Right lobe of liver (tissue), 6 donors: ENCODE data around the gene SH3RF3. TPM values are rescaled to one million over a fixed set of nuclear protein-coding genes. Genes with fewer than 3 reads are reported as not detected.
A peak's percentile ranks its signal among the peaks of the same experiment; 100 is the strongest.

Experiments used
- ATAC-seq, 4 donors: fragments of 200-7000 bp; cut with Tn5 transposase; one replicate each; pipeline ENCODE4 v1.9.1; 2020; ENCODE audit warnings: mild to moderate bottlenecking in 4 of 4, moderate library complexity in 4 of 4
- DNase-seq, 3 donors: peaks; one replicate each; pipeline ENCODE4 v3.0.0-alpha.2; 2020
- H3K27ac ChIP-seq, 3 donors: fragments of 200-600 bp; one replicate each; pipeline ENCODE4 v1.8.0; 2022
- H3K27me3 ChIP-seq, 2 donors: fragments of 200-600 bp; one replicate each; pipeline ENCODE4 v1.8.0; 2022
- H3K36me3 ChIP-seq, 4 donors: fragments of 200-600 bp; sonication (generic) in 1 of 4; one replicate each; pipeline versions ENCODE4 v1.5.1 to v1.8.0; 2017 to 2022; ENCODE audit warnings: control low read depth in 1 of 4
- H3K4me1 ChIP-seq, 4 donors: fragments of 200-600 bp; sonication (generic) in 1 of 4; one replicate each; pipeline versions ENCODE4 v1.5.1 to v1.8.0; 2017 to 2022; ENCODE audit warnings: control low read depth in 1 of 4
- H3K4me3 ChIP-seq, 3 donors: fragments of 200-600 bp; one replicate each; pipeline ENCODE4 v1.8.0; 2022
- H3K9me3 ChIP-seq, 4 donors: fragments of 200-600 bp; sonication (generic) in 1 of 4; one replicate each; pipeline versions ENCODE4 v1.5.1 to v1.8.0; 2017 to 2022; ENCODE audit warnings: control low read depth in 1 of 4
- CTCF ChIP-seq, 4 donors: fragments of 200-600 bp in 3 of 4; fragments of 450-650 bp in 1 of 4; IDR thresholded peaks; one replicate each; pipeline versions ENCODE4 v1.5.1 to v1.8.0; 2016 to 2022; ENCODE audit warnings: antibody characterized with exemption in 4 of 4, mild to moderate bottlenecking in 2 of 4
- POLR2A ChIP-seq: fragments of 450-650 bp; IDR thresholded peaks from one replicate; pipeline ENCODE4 v1.6.1; 2017; ENCODE audit warnings: antibody characterized with exemption, mild to moderate bottlenecking
- WGBS: methylation state at CpG from one replicate; pipeline ENCODE4 v1.1.6; 2018; ENCODE audit warnings: low coverage, low lambda C conversion rate; ENCODE audit not compliant: insufficient coverage; ENCODE audit errors: missing lambda C conversion rate; 5-methylcytosine and 5-hydroxymethylcytosine counted together
- intact Hi-C, 2 donors: fragments of 100-400 bp; cut with DNase I; formaldehyde crosslinking; loops; one replicate each; pipeline versions ENCODE4 v1.11.2 to v1.14.1; 2022
- total RNA-seq, 6 experiments: library from RNA; depleted of rRNA in 2 of 6; stranded (reverse); fragments of >200 nt in 2 of 6; fragmentation: NEBNext Ultra II Directional in 3 of 6; extraction: Animal tissue kit (Norgen Biotek cat#: 25700) in 3 of 6; gene quantifications; one replicate each; pipeline versions ENCODE4 v1.1.0 to v1.2.4, GENCODE V29; 2016 to 2023
- donor health status: DM: no; HTN: yes; CAD: no.
- donor health status: DM: no; HTN: no; CAD: no.
- donor health status: DM: no; HTN: no; CAD: no.
- donor health status: DM: no; HTN: yes; CAD: no.
- donor health status: DM: no; HTN: yes; CAD: no.

The SH3RF3 gene
- total RNA-seq, 6 experiments from 2014 or later = 0.68 to 1.6 (median 1.2) TPM

DNA sequence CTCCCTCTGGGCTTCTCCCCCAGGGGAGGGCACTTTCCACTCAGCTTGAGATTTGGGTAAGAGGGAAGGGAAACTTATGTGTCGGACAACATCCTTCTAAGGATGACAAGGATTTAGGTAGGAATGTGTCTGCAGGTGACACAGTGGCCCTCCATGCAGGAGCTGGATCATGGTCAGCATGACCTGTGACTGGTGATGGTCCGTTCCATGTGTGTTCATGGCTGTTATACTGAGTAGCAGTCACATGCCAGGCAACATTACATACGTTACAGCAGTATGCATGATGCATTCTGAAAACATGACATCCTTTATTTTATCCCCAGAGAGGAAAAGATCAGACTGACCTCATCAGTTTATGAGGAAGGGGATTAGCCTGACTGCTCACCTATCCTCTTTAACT lies 292.6 kb downstream of the SH3RF3 start:
- 100% methylated on average over 1 of the region's 3 CpGs for WGBS
- no peak overlapping the region for H3K4me3 ChIP-seq
- no peak for ATAC-seq
- H3K27ac ChIP-seq = no peak overlapping the region
- H3K36me3 ChIP-seq = no peaks in the 10 kb centered on the region
- no peaks in the 10 kb centered on the region for H3K27me3 ChIP-seq
- DNase-seq = peak in 1 of 3 donors; percentile 15
- TF ChIP-seq CTCF (IDR thresholded peaks at IDR 0.05) (no peak), POLR2A (no peak)
- no peaks in the 10 kb centered on the region for H3K4me1 ChIP-seq
- intact Hi-C loops = no loop called here
- H3K9me3 ChIP-seq = no peaks in the 10 kb centered on the region

- H3K4me3 ChIP-seq = no peak overlapping the region
- TF ChIP-seq POLR2A = no peak
- no peak for TF ChIP-seq CTCF (IDR thresholded peaks at IDR 0.05)
- DNase-seq (peak in 1 of 3 donors; percentile 13), ATAC-seq (no peak)
- H3K9me3 ChIP-seq = no peaks in the 10 kb centered on the region
- no peaks in the 10 kb centered on the region for H3K27me3 ChIP-seq
- no peaks in the 10 kb centered on the region for H3K36me3 ChIP-seq
- intact Hi-C loops = no loop called here
- WGBS = 81% methylated on average over 8 of the region's 10 CpGs
- no peak overlapping the region for H3K27ac ChIP-seq
- no peaks in the 10 kb centered on the region for H3K4me1 ChIP-seq
These were observed 293.2 kb downstream of the SH3RF3 start for GRCh38 chr2:109422071-109422757.

DNA sequence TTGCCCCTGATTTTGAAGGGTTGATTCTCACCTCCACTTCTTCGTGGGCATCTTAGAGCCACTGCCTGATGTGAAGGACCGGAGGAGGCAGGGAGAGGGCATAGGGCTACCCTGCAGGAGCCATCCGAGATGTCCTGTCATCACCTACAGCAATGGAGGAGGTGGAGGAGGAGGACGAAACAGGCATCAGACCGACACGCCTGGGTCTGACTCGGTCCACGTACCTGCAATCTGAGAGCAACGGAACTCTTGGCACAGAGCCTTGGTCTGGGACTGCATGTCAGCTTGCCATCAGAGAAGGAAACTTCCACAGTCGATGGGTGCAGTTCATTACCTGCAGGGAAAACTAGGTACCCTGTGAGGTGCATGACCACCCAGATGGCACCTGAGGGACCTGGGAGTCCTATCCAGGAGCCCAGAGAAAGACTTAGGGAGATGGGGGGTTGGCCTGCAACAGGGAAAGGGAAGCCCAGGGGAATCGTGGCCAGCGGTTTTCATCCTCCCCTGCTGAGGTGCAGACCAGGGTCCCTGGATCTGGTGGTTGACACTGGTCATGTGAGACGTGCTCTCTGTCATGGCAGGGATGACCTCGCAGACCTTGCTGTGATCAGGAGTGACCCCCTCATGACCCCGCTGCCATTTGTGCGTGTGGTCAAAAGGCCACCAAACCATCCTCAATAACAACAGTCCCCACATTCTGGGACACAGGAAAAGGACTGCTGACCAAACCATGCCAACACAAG lies 293.9 kb downstream of the SH3RF3 start:
- WGBS = 75% methylated on average over 4 of the region's 16 CpGs
- H3K36me3 ChIP-seq = no peaks in the 10 kb centered on the region
- no peaks in the 10 kb centered on the region for H3K9me3 ChIP-seq
- no peaks in the 10 kb centered on the region for H3K4me1 ChIP-seq
- TF ChIP-seq CTCF (IDR thresholded peaks at IDR 0.05) = no peak
- no peak for TF ChIP-seq POLR2A
- intact Hi-C loops = no loop called here
- no peaks in the 10 kb centered on the region for H3K27me3 ChIP-seq
- ATAC-seq (no peak), DNase-seq (peak in 1 of 3 donors; percentile 30)
- H3K4me3 ChIP-seq = no peak overlapping the region
- H3K27ac ChIP-seq = no peak overlapping the region

DNA sequence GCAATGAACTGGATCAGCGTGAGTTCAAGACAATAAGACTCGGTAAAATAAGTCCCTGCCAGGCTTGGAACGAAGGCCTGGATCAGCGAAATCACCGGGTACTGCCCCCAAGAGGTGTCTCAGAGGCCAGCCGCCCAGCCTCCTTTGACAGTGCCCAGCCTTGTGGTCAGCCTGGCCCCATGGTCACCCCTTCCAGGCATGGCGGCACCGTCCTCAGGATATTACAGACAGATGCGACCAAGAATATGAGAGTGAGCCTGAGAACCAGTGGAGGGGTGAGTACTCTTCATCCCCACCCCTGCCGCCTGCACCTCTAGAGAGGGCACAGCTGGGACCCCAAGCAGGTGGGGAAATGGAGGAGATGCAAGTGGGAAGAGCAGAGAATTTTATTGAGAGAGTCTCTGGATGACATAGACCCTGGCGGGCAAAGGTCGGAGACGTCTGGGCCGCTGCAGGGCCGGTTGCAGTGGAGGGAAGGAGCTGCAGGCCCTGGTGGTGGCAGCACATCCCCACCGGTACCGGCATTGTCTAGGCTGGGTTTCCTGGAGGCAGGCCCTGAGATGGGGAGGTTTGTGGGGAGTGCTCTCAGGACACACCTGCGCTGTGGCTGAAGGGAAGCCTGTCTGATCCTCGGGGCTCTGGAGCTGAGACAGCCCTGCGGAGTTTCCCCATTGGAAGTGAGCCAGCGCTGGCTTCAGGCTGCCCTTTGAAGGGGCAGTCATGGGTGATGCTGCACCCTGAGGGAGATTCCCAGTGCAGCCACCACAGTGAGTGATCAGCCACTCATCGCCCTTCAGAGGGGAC lies 294.8 kb downstream of the SH3RF3 start:
- DNase-seq (no peak), ATAC-seq (peak in 3 of 4 donors; percentile 26 to 71 (median 51))
- TF ChIP-seq CTCF (IDR thresholded peaks at IDR 0.05) = peak in 1 of 4 donors; percentile 30
- TF ChIP-seq POLR2A = no peak
- Histone ChIP-seq H3K4me3 (no peak overlapping the region), H3K27ac (no peak overlapping the region), H3K36me3 (no peaks in the 10 kb centered on the region), H3K27me3 (no peaks in the 10 kb centered on the region), H3K4me1 (no peaks in the 10 kb centered on the region), H3K9me3 (no peaks in the 10 kb centered on the region)
- intact Hi-C loops = no loop called here
- 82% methylated on average over 9 of the region's 22 CpGs for WGBS
